Breast epithelium (tissue), 3 donors: ENCODE data around the gene SLC6A18.

Experiments
- POLR2A ChIP-seq: fragments of 450-650 bp; IDR thresholded peaks from one replicate; pipeline ENCODE4 v1.6.1; 2016; ENCODE audit warnings: antibody characterized with exemption, mild to moderate bottlenecking, moderate library complexity
- POLR2AphosphoS5 ChIP-seq, 3 donors: sonication (generic); formaldehyde crosslinking; IDR thresholded peaks; one replicate each; pipeline ENCODE4 v1.6.1; 2017; ENCODE audit warnings: antibody characterized with exemption in 3 of 3
- TF ChIP-seq, protein P1 (sequence below), 3 donors: fragments of 450-650 bp; IDR thresholded peaks; one replicate each; pipeline ENCODE4 v1.5.1; 2016 to 2017; ENCODE audit warnings: antibody characterized with exemption in 3 of 3, mild to moderate bottlenecking in 3 of 3, moderate library complexity in 3 of 3

DNA sequence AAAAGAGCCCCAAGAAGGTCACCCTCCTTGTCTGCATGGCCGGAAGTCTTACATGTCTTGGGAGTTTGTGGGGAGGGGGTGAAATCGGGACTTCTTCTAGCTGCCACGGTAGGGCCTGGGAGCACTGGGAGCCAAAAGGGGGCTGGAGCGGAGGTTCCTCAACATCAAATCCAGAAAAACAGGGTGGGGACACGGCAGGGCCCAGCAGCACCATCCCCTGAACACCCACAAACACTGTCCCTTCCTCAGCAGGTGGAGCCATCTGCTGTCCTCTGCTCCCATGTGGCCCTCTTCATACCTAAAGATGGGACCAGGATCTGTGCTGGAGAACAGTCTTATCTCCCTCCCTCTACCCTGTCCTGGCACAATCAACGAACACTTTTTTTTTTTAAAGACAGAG is 67.0 kb downstream of the SLC6A18 start:
- TF ChIP-seq, protein P1, sequence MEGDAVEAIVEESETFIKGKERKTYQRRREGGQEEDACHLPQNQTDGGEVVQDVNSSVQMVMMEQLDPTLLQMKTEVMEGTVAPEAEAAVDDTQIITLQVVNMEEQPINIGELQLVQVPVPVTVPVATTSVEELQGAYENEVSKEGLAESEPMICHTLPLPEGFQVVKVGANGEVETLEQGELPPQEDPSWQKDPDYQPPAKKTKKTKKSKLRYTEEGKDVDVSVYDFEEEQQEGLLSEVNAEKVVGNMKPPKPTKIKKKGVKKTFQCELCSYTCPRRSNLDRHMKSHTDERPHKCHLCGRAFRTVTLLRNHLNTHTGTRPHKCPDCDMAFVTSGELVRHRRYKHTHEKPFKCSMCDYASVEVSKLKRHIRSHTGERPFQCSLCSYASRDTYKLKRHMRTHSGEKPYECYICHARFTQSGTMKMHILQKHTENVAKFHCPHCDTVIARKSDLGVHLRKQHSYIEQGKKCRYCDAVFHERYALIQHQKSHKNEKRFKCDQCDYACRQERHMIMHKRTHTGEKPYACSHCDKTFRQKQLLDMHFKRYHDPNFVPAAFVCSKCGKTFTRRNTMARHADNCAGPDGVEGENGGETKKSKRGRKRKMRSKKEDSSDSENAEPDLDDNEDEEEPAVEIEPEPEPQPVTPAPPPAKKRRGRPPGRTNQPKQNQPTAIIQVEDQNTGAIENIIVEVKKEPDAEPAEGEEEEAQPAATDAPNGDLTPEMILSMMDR (IDR thresholded peaks at IDR 0.05) = no peak
- TF ChIP-seq POLR2A (no peak), POLR2AphosphoS5 (IDR thresholded peaks at IDR 0.05) (no peak)
